NCI-H187 treated with DMSO at 0.1 percent for 48 hours (cell line): ENCODE measurements around the gene ZP2.
"Not testable (repeated sequence)": the region's sequence is repeated elsewhere in the genome, so short reads cannot be mapped to it uniquely, and the experiment has no call there.

Experiments
- DNase-seq: peaks from one replicate; lab custom pipeline; 2025; lab: John Stamatoyannopoulos, UW

Gene ZP2

DNA sequence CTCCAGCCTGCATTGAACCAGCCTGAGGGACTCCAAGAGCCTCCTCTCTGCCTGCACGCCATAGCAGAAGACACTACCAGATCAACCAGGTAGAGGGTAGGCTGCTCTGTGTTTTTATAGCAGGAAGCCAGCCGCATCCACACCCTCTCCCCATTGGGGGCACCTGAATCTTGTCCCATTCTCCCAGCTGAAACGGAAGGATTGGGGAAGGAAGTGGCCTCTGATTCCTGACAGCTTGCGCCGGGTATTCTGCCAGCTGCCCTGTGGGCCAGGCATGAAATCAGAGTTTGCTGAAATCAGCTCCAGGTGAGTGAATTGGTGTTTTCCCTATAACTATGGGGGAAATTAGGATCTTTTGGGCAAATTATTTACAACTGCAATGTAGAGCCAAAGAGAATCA lies at the start of gene ZP2:
Gene ZP2 (minus strand): TSS at position 89 of the 400 bp plus-strand sequence. CDS start 27 bp downstream, at position 62.
- no peak for DNase-seq

DNA sequence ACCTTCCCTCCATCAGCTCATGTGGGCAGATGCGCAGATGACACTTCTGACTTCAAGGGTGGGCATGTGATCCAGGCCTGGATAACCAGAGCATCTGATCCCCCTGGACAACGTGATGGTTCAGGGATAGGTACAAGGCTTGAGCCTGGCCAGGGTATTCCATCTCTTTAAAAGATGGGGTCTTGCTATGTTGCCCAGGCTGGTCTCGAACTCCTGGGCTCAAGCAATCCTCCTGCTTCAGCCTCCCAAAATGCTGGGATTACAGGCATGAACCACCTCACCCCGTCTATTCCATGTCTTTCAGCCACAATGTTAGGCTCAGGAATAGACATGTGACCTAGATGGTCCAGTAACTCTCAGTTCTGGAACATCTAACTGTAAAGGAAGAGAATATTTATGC lies 45.9 kb upstream of the ZP2 start:
- DNase-seq: no peak

DNA sequence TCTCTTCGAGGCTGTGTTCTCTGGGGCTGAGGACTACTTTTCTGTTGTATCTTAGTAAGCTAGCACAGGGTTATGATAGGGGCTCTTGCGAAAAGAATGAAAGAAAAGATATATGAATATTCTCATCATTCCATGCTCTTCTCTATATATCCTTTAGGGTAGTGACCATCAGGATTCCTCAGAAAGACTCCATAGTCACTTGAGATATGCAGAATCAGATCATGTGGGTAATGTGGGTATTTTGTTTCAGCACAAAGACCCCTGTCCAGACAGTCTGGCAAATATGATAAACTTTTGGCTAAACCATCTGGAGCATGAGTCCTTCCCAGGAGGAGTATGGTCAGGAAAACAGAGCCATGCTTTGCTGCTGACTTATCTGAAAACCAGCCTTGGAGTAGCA lies 45.3 kb upstream of the ZP2 start:
- DNase-seq: no peak

DNA sequence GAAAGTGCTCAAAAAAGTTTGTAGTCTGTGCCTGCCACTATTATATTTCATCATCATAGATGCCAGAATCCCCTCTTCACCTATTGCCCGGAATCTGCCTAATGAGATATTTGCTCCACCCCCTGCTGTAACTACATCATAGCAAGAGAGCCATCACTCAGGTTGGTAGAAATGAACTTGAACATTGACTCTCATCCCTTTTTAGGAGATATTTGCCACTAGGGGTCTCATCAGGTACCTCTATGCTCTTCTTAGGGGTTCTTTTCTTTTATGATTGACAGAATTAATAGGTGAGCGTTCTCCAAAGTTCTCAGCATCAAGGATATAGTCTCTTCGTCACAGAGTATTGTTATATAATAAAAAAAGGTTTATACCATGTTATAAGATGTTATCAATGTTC lies 42.1 kb upstream of the ZP2 start:
- no peak for DNase-seq

DNA sequence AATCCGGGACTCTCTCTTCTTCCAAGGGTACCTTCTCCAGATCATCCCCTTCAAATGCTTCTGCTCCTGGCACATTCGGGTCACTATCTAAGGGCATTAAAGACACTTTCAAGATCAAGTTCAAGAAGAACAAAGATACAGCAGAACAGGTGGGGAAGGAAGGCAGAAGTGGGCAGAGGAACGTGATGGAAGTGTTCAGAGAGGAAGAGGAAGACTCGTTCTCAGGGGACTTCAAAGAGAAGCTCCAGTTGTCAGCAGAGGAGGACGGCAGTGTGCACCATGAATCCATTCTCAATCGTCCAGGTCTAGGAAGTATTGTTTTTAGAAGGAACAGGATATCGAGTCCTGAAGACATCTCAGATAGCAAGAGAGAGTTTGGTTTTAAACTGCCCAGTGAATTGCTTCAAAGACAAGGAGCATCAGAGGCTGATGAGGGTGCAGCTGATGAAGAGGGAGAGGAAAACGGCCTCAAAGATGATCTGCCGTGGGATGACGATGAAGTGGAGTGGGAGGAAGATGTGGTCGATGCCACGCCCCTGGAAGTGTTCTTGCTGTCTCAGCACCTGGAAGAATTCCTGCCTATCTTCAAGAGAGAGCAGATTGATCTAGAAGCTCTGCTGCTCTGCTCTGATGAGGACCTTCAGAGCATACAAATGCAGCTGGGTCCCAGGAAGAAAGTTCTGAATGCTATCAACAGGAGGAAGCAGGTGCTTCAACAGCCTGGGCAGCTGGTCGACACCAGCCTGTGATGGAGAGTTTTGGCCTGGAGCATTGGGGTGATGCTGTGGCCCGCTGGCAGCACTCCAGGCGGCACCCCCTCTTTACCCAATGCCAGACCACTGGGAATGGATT lies 38.9 kb upstream of the ZP2 start:
- DNase-seq: no peak

DNA sequence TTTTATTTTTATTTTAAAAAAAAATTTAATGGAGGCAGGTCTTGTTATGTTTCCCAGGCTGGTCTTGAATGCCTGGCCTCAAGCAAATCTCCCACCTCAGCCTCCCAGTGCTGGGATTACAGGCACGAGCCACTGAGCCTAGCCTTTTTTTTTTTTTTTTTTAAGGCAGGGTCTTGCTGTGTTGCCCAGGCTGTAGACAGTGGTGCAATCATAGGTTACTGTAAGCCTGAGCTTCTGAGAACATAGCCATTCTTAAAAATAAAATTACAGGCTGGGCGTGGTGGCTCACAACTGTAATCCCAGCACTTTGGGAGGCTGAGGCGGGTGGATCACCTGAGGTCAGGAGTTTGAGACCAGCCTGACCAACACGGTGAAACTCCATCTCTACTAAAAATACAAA lies 36.8 kb upstream of the ZP2 start:
- not testable (repeated sequence) for DNase-seq

DNA sequence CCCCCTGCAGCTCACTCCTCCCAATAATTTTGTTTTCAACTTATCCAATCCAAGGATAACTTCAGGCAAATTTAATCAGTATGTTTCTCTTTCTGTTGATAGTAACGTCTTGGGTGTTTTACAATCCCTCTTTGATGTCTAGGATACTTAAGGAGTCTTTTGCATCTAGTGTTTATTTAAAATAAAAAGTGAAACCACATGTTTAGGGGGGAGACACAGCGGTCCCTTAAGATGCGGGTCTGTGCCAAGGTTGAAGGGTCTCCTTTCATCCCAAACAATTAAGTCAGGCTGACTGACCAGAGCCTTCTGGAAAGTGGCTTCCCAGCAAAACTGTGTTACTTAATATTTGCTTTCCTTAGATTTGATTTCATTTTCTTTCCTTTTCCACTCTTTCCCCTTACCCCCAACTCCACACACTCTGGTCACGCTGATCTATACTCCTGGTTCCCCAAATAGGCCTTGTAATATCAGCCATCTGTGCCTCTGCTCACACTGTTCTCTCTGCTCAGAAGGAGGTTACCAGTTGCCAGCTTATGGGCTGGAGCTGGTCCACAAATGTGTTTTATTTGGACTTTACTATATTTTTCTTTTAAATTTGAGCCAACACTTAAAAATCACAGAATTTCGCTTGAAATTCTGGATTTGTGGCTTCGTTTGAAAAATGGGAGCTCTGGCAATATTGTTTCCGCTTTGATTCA lies 33.3 kb upstream of the ZP2 start:
- DNase-seq: no peak

DNA sequence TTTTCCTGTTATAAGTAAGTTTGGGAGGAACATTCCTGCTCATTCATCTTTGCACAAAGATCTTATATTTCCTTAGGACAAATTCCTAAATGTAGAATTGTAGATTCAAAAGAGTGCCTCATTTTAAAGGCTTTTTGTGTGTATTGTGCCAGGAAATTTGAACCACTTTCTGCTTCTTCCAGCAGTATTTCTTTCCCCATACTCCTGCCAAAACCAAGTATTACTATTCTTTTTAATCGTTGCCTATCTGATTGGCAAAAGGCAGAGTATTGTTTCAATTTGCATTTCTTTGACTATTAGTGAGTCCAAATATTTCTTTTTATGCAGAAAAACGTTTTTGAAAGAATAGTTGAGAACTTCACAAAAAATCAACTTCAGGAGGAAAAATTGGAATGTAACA lies 31.4 kb upstream of the ZP2 start:
- DNase-seq: no peak

DNA sequence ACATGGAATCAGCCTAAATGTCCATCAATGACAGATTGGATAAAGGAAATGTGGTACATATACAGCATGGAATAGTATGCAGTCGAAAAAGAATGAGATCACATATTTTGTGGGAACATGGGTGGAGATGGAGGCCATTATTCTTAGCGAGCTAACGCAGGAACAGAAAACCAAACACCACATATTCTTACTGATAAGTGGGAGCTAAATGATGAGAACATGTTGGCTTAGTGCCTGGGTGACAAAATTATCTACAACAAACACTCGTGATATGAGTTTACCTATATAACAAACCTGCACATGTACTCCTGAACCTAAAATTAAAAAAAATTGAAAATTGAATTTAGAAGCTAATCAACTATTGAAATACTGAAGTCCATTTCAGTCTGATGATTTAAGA lies 28.3 kb upstream of the ZP2 start:
- DNase-seq: no peak

DNA sequence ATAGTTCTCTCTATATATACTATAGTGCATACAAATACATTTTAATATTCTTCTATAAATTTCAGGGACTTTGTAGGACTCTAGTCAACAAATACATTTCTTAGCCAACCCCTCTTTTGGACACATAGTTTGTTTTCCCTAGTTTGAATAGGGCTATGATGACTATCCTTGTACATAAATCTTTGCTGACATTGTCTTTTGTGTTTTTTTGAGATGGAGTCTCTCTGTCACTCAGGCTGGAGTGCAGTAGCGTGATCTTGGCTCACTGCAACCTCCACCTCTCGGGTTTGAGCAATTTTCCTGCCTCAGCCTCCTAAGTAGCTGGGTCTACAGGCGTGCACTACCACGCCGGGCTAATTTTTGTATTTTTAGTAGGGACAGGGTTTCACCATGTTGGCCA lies 25.5 kb upstream of the ZP2 start:
- no peak for DNase-seq

DNA sequence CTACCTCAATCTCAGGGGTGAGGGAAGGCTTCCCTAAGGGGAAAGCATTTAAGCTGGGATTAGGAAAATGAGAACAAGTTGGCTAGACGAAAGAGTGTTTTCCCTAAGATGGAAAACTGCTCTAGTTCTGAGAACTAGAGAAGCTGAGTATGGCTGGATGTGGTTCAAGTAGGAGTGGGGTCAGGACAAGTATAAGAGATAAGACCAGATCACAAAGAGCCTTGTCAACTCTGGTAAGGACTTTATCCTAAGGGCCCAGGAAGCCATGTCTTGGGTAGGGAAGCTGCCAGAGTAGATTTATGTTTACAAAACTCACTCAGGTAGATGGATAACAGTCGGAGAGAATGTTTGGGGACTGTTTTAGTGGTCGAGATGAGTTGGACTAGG lies 23.8 kb upstream of the ZP2 start:
- no peak for DNase-seq

DNA sequence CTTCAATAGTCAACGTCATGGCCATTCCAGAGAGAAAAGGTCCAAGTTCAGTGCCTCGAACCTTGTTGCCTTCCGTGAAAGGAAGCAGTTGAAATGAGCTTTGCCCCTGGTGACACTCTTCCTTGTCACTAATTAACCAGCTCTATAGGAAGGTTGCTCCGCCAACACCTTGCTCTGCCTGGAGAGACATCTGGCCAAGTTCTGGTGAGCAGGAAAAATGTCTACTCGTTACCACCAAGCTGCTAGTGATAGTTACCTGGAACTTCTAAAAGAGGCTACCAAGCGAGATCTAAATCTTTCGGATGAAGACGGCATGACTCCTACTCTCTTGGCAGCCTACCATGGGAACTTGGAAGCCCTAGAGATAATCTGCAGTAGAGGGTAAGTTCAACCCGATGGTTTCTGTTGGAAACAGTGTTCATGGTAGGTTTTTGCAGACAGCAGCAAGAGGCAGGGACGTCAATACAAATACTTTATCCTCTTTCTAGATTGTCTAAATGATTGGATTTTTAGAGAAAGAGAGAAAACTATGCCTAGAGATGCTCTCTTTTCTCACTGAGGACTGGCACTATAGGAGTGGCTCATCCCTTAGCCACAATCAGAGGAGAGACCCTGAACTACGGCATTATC lies 22.3 kb upstream of the ZP2 start, which contains the start of gene ANKS4B:
Gene ANKS4B (plus strand): TSS at position 179 of the 630 bp plus-strand sequence. CDS start 39 bp downstream, at position 218.
- no peak for DNase-seq

DNA sequence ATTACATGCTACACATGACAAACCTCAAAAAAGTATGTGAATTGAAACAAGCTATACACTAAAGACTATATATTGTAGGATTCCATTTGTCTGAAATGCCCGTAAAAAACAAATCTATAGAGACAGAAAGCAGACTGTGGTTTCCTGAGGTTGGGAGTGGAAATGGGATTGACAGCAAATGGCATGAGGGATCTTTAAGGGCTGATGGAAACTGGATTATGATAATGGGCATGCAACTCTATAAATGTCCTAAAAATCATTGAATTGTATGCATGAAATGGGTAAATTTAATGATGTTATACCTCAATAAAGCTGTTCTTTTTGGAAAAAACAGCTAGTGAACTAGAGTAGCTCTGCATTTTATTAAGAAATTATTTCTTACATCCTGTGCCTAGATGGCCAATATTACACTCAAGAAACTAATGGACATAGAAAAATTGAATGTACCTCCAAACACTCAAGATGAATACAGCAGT lies 21.7 kb upstream of the ZP2 start:
- DNase-seq: no peak

DNA sequence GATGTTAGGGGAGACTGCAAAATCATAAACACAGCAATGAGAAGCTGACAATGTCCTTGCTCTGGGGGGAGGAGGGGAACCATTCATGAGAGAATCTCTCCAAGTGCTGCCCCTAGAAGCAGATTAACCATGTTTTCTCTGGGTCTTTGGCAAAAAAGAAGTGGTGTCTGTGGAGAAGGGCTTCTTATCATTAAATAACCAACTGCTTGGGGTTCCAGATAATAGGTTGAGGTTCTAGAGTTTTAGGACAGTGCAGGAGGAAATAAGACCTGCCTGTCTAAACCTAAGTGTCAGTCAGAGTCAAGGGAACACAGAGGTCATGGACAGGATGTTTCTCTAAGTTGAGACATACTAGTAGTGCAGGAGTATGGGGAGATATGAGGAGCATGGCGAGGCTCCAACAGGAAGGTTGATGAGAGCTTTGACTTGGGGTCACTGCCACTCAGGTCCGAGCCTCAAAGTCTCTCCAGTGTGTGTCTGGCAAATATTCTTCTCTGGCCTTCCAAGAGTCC lies 17.0 kb upstream of the ZP2 start:
- DNase-seq: no peak

DNA sequence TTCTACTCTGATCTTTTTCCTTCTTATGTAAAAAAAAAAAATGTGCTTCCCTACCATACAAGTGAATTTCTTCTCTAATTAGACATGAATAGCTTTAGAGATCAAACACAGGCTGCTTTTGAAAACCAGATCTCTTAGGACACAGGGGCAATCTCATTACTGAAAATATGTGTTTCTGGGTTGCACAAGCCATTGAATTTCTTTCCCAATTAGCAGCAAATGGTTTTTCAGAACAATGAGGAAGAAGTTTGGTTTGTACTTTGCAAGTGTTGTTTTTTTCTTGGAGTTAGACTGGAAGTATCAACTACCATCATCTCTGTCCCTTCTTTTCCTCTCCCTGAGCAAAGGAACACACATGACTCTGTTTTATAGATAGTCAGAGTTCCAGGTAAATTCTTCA lies 16.5 kb upstream of the ZP2 start:
- no peak for DNase-seq

DNA sequence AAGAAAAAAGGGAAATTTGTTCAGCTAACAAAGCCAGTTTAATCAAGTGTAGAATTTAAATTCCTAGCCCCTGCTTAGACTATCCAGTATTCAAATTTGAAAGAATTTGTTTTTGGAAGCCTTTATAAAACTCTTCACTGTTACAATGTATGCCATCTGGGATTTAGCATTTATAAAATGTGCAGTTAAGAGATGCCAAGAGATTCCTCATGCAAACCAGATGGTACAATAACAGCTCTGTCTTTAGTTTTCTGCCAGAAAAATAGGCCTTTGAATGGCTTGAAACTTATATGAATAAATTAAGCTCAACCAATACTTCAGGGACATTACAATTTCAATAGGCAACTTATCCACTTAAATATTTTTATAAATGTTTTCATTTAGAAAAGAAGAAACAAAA lies 15.4 kb upstream of the ZP2 start:
- no peak for DNase-seq

DNA sequence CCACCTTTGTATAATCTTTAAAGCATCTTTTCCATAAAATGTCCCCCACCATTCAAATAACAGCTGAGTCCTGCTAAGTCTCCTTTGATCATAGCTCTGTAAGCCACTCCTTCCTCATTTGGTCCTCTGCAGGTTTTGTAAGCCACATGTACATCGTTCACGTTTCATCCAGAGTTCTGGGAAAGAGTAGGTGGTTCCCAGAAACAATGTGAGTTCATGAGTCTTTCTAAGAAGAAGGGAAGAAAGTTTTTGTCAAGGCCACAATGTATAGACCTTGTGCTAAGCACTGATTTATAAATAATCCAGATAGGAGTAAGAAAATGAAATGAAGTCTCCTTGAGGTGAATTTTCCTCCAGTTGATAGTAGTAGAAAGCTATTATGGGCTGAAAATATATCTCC lies 13.4 kb upstream of the ZP2 start:
- no peak for DNase-seq

DNA sequence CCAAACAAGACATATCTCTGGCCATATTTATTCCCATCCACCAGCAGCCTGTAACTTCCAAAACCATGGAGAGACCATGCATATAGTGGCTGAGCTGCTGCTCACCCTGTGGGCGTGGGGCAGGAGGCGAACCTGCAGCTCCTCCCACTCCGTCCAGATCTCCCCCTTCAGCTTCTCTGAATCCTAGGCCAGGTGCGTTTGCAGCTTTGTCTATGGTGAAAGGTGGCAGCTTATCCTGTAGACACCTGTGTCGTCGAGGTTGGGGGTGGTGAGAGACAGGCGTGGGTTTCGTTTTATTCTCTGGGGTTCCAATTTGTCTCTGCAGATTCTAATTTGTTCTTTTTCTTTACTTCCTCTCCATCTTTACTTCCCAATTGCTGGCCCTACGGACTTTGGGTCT lies 12.4 kb upstream of the ZP2 start:
- no peak for DNase-seq

DNA sequence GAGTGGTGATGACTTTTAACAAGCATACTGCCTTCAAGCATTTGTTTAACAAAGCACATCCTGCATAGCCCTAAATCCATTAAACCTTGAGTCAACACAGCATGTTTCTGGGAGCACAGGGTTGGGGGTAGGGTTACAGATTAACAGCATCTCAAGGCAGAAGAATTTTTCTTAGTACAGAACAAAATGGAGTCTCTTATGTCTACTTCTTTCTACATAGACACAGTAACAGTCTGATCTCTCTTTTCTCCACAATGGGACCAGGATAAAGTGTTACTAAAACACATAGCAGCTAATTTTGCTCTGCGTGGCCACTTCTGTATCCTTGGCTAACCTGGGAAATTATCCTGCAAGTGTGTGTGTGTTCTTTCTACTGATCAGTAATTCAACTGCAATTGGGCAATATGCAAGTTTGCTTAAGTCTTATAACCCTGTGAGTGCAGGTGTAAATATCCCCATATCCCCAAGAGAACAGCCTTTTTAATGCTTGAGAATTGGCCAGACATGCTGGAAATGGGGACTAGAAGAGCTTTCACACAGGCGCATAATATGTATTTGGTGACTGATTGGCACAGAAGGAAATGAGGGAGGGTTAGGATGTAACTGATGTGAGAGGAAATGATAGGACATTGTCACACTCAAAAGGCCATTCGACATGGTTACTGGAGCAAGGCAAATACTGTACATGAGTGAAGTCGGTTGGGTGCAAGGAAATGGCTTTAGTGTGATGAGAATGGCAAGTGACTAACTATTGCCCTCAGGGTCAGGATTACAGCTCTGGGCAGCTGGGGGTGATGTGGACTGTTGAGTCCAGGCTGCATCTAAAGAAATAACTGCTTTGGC lies 11.3 kb upstream of the ZP2 start:
- DNase-seq: no peak

DNA sequence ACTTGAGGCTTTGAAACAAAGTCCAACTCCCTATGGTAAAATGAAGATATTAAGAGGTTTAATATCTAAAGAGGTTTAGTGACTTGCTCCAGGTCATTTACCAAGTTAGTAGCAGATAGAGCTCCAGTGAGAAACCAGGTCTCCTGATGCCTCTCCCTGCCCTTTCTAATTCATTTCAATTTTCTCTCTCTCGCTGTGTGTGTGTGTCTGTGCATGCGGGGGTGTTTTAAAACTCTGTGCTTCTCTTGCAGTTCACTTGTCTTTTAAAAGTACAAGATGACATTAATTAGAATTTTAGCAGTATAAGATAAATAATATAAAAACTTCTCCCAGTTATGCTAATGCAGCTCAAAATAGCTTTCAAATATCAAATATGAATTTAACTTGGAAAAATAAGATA lies 8.2 kb upstream of the ZP2 start:
- DNase-seq: no peak

DNA sequence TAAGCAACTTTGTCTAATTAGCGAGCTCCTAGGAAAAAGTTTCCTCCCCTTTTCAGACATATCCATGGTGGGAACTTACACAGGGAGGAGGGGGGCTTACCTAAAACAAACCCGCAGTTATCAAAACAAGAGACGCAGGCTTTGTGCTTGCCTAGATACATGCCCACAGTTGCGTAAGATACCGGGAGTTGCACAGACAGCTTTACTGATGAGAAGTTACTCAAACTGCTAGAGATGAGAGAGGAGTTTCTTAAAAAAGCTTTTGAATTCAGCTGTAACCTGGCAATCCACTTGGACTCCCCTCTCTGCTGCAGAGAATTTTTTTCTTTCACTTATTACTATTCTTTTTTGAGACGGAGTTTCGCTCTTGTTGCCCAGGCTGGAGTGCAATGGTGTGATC lies 6.8 kb upstream of the ZP2 start:
- no peak for DNase-seq

DNA sequence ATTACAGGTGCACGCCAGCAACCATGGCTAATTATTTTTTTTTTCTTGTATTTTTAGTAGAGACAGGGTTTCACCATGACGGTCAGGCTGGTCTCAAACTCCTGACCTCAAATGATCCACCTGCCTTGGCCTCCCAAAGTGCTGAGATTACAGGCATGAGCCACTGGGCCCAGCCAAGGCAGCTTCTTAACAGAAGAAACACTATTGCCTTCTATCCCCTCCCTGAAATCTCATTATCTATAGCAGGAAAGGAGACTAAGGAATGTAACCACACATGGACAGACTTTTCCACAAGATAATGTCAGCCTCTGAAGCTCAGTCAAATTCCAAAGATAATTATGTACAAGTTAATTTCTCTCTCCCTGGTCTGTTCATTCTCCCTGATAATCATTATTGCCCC lies 5.7 kb upstream of the ZP2 start:
- no peak for DNase-seq
